Activated naive CD8-positive, alpha-beta T cell treated with anti-CD3 and anti-CD28 coated beads for 36 hours (primary cell): ENCODE results near the gene TCEA2. TPM values are rescaled to one million over a fixed set of nuclear protein-coding genes. Genes with fewer than 3 reads are reported as not detected.

Experiments
- DNase-seq: peaks from one replicate; pipeline ENCODE4 v3.0.0; 2021
- H3K27ac Mint-ChIP-seq: one replicate; pipeline ENCODE4 v1.8.0; 2022; ENCODE audit warnings: mild to moderate bottlenecking, moderate library complexity, mixed read lengths
- H3K27me3 Mint-ChIP-seq: one replicate; pipeline ENCODE4 v1.8.0; 2022; ENCODE audit warnings: mild to moderate bottlenecking, mixed read lengths
- H3K36me3 Mint-ChIP-seq: one replicate; pipeline ENCODE4 v1.8.0; 2021; ENCODE audit warnings: mild to moderate bottlenecking, mixed read lengths
- H3K4me1 Mint-ChIP-seq: one replicate; pipeline ENCODE4 v1.8.0; 2021; ENCODE audit warnings: mixed read lengths
- H3K4me3 Mint-ChIP-seq: one replicate; pipeline ENCODE4 v1.8.0; 2022; ENCODE audit warnings: mild to moderate bottlenecking, moderate library complexity, mixed read lengths
- H3K9me3 Mint-ChIP-seq: one replicate; pipeline ENCODE4 v1.8.0; 2022; ENCODE audit warnings: mixed read lengths
- total RNA-seq, 2 experiments: library from RNA; stranded (reverse); gene quantifications; one replicate each; pipeline ENCODE4 v1.2.3, GENCODE V29; 2021

The TCEA2 gene
- total RNA-seq, 2 experiments from 2014 or later, result 37.8 to 38.6 TPM

- no peak overlapping the region for H3K27ac Mint-ChIP-seq
- H3K27me3 Mint-ChIP-seq, result peaks cover 48% of the 10 kb centered on the region
- no peak overlapping the region for H3K4me3 Mint-ChIP-seq
- no peaks in the 10 kb centered on the region for H3K36me3 Mint-ChIP-seq
- H3K9me3 Mint-ChIP-seq, result no peaks in the 10 kb centered on the region
- peaks cover 2% of the 10 kb centered on the region for H3K4me1 Mint-ChIP-seq
- no peak for DNase-seq
Measured at GRCh38 chr20:64051561-64052325, 11.3 kb upstream of the TCEA2 start.

- Mint-ChIP-seq H3K9me3 (no peaks in the 10 kb centered on the region), H3K4me3 (no peak overlapping the region), H3K27ac (no peak overlapping the region), H3K27me3 (peaks cover 42% of the 10 kb centered on the region), H3K36me3 (no peaks in the 10 kb centered on the region), H3K4me1 (peaks cover 3% of the 10 kb centered on the region)
- DNase-seq, result no peak
Measured at GRCh38 chr20:64052326-64052722, 10.7 kb upstream of the TCEA2 start.

DNA sequence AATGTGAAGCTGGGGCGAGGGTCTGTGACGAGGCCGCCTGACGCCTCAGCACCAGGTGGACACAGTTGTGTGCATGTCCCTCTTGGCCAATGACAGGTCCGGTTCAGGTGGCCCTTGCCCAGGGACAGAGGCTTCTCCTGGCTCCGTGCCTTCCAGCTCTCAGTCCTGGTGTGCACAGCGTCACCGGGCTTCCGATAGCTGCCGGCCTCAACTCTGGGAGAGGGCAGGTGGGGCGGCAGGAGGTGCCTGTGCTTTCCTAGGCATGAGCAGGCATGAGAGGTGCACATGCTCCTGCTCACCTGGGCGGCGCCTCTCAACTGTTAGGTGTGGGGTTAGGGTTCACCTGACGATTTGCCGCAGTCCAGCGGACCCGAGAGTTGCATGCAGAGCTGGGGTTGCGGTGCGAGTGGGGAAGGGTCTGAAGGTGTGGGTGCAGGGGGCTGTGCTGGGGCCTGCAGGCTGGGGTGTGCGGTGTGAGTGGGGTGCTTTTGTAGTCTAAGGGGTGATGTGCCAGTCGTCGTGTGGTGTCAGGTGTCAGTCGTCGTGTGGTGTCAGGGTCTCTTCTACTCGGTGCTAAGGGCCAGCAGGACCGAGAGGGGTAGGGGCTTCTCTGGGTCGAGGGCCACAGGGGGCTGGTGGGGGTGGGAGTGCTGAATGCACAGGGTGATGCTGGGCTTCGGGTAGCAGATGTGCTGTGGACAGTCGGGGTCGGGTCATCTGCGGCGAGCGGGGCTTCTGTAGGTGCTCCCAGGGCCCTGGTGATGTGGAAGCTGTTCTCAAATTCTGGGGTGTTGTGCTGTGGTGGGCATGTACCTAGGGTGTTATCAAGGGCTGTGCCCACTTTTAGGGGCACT, 9.8 kb upstream of the TCEA2 start:
- no peaks in the 10 kb centered on the region for H3K36me3 Mint-ChIP-seq
- H3K4me3 Mint-ChIP-seq, result no peak overlapping the region
- H3K4me1 Mint-ChIP-seq, result peaks cover 7% of the 10 kb centered on the region
- no peaks in the 10 kb centered on the region for H3K9me3 Mint-ChIP-seq
- H3K27me3 Mint-ChIP-seq, result peaks cover 36% of the 10 kb centered on the region
- no peak for DNase-seq
- H3K27ac Mint-ChIP-seq, result no peak overlapping the region

GRCh38 chr20:64053841-64054661, 8.9 kb upstream of the TCEA2 start:
- Mint-ChIP-seq H3K36me3 (no peaks in the 10 kb centered on the region), H3K27me3 (peaks cover 33% of the 10 kb centered on the region), H3K4me1 (peaks cover 9% of the 10 kb centered on the region), H3K4me3 (no peak overlapping the region), H3K27ac (no peak overlapping the region), H3K9me3 (no peaks in the 10 kb centered on the region)
- no peak for DNase-seq

- peaks cover 9% of the 10 kb centered on the region for H3K4me1 Mint-ChIP-seq
- no peak overlapping the region for H3K27ac Mint-ChIP-seq
- DNase-seq, result no peak
Measured at GRCh38 chr20:64055396-64055892, 7.6 kb upstream of the TCEA2 start.

GRCh38 chr20:64055893-64056638, 6.9 kb upstream of the TCEA2 start:
- H3K4me1 Mint-ChIP-seq, result peaks cover 9% of the 10 kb centered on the region
- H3K9me3 Mint-ChIP-seq, result no peaks in the 10 kb centered on the region
- no peak overlapping the region for H3K4me3 Mint-ChIP-seq
- no peaks in the 10 kb centered on the region for H3K36me3 Mint-ChIP-seq
- no peak overlapping the region for H3K27ac Mint-ChIP-seq
- DNase-seq, result no peak
- H3K27me3 Mint-ChIP-seq, result peaks cover 21% of the 10 kb centered on the region

More at GRCh38 chr20:64055396-64055892, 7.6 kb upstream of the TCEA2 start:
- Mint-ChIP-seq H3K9me3 (no peaks in the 10 kb centered on the region), H3K27me3 (peaks cover 27% of the 10 kb centered on the region), H3K4me3 (no peak overlapping the region), H3K36me3 (no peaks in the 10 kb centered on the region)

- no peak overlapping the region for H3K27ac Mint-ChIP-seq
- H3K27me3 Mint-ChIP-seq, result peaks cover 18% of the 10 kb centered on the region
- H3K9me3 Mint-ChIP-seq, result no peaks in the 10 kb centered on the region
- DNase-seq, result no peak
- H3K4me3 Mint-ChIP-seq, result no peak overlapping the region
- no peaks in the 10 kb centered on the region for H3K36me3 Mint-ChIP-seq
- peaks cover 9% of the 10 kb centered on the region for H3K4me1 Mint-ChIP-seq
Measured at GRCh38 chr20:64056639-64056888, 6.4 kb upstream of the TCEA2 start.

DNA sequence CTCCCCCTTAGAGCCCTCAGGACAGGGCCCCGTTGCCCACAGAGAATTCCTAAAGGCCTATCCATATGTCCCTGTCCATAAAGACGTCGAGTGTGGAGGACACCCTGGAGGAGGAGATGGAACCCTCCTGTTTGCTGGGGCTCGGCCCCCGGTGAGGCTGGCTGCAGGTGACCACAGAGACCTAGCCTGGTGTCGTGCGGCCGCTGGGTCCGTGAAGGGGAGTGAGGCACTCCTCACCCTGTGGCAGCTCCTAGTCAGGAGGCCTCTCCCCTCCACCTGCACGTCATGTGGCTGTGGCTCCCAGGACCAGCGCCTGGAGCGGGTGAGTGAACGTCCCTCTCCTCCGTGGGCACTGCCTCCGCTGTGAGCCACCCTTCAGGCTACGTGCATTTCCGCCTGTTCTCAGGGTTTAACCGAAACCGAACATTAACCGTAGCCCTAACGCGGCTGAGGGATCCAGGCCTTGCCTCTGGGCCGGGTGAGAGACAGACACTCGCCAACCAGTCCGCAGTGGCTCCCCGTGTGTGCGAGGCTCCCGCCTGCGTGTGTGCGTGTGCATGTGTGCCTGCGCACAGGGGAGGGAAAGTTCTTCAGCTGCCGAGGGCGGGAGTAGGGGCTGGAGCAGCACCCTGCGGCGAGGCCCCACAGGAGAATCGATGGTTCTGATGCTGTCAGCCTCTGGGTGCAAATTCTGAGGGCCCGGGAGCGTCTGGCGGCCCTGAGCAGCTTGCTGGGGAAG, 5.9 kb upstream of the TCEA2 start:
- H3K4me3 Mint-ChIP-seq, result peak overlapping the region; percentile 77
- H3K27me3 Mint-ChIP-seq, result peaks cover 13% of the 10 kb centered on the region
- peak; percentile 44 for DNase-seq
- H3K4me1 Mint-ChIP-seq, result peaks cover 11% of the 10 kb centered on the region
- no peaks in the 10 kb centered on the region for H3K36me3 Mint-ChIP-seq
- H3K27ac Mint-ChIP-seq, result peak overlapping the region; percentile 63
- no peaks in the 10 kb centered on the region for H3K9me3 Mint-ChIP-seq

DNA sequence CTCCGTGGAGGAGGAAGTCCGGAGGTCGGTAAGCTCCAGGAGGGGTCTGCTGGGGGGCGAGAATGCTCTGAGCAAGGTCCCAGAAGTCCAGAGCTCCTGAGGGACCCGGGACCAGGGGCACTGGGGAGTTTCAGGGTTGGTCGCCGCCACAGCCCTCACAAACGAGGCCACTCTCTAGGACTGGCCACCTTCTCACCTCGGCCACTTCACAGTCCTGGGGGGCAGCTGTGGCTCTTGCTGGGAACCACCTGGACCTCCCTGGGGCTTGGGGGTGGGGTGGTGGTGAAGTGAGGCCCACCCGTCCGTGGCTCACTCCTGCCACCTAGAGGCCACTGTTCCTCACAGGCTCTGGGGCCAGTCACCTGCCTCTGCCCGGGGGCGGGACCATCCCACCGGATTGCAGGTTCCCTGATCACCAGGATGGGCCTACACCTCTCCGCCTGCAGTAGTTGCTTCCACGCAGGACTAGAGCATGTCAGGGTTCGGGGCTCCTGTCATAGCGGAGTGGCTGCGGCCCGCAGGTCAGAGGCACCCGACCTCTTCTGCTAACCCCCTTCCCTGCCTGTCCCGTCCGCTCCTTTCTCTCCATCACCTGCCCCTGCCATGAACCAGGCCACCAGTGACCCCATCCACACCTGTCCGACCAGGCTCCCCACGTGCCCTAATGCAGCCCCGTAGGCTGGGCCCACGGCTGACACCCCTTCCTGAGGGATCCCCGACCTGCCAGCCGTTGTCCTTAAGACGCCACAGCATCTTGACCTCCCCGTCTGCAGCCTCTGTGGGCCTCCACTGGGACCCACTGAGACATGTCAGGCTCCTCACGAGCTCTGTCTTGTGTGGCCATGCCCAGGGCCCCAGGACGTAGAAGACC, 5.1 kb upstream of the TCEA2 start:
- Mint-ChIP-seq H3K36me3 (no peaks in the 10 kb centered on the region), H3K27ac (peak overlapping the region; percentile 63), H3K4me3 (peak overlapping the region; percentile 77), H3K9me3 (no peaks in the 10 kb centered on the region), H3K27me3 (peaks cover 9% of the 10 kb centered on the region), H3K4me1 (peaks cover 14% of the 10 kb centered on the region)
- peak; percentile 83 for DNase-seq

DNA sequence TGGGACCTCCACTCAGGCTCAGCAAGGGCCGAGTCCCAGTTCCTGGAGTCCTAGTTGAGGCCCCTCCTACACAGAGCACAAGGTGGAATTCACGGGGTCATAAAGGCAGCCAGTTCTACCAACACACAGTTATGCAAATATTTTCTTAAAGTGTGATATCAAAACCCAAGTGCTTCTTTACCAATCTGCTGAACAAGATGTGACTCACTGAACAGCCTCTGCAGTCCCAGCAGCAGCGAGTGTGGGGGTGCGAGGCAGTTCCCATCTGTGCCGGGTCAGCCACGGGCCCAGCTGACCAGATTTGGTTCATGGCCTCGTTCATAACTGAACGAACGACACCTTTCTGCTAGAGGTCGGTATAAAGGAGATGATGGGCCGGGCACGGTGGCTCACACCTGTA, 4.5 kb upstream of the TCEA2 start:
- Mint-ChIP-seq H3K27me3 (peaks cover 3% of the 10 kb centered on the region), H3K9me3 (no peaks in the 10 kb centered on the region), H3K4me1 (peaks cover 14% of the 10 kb centered on the region), H3K27ac (peak overlapping the region; percentile 58), H3K4me3 (peak overlapping the region; percentile 77), H3K36me3 (no peaks in the 10 kb centered on the region)
- no peak for DNase-seq

GRCh38 chr20:64062276-64062595, 762 bp upstream of the TCEA2 start:
- Mint-ChIP-seq H3K27ac (no peak overlapping the region), H3K9me3 (no peaks in the 10 kb centered on the region), H3K27me3 (no peaks in the 10 kb centered on the region), H3K36me3 (no peaks in the 10 kb centered on the region), H3K4me3 (peak overlapping the region; percentile 91), H3K4me1 (peaks cover 39% of the 10 kb centered on the region)
- DNase-seq, result no peak

DNA sequence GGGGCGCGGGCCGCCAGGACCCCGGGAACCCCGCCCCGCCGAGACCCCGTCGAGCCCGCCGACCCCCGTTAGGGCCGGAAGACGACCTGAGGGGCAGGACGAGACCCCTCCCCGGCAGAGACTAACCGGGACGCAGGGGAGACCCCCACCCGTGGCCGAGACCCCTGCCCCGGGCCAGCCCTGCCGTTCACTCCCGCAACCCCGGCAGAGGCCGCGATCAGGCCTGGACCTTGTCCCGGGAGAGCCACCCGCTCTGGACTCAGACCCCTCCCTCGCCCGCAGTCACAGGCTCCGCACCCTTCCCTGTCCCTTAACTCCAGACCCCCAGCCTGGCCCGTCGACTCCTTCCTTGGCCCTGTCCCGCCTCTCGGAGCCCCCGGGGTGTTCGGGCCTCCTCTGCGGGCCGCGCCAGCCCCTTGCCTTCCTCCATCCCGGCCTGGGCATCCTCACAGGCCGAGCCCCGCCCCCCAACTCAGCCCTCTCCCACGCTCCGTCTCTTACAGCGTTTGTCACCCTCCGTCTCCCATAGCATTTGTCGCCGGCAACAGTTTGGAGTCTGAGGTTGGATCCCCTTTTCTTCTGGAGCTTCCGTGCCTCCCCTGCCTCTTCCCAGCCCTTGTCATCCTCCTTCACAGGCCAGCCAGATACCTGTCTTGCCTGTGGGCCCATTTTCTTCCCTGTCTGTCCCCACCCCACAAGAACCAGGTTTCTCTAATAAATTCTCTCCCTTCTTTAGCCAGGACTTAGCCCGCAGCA, 569 bp downstream of the TCEA2 start:
- H3K4me1 Mint-ChIP-seq, result peaks cover 32% of the 10 kb centered on the region
- DNase-seq, result peak; percentile 54

More for the DNA sequence above, 569 bp downstream of the TCEA2 start:
- Mint-ChIP-seq H3K36me3 (no peaks in the 10 kb centered on the region), H3K27ac (peak overlapping the region; percentile 83), H3K9me3 (no peaks in the 10 kb centered on the region), H3K27me3 (no peaks in the 10 kb centered on the region), H3K4me3 (peak overlapping the region; percentile 91)
